CD4-positive, alpha-beta memory T cell (primary cell): ENCODE data around the gene DBNDD2. TPM values are rescaled to one million over a fixed set of nuclear protein-coding genes. Genes with fewer than 3 reads are reported as not detected.

Source experiments
- CTCF ChIA-PET: fragments of 350-600 bp; sonication (Branson Sonifier 250); formaldehyde crosslinking; loops from one replicate; lab custom pipeline; 2021; ENCODE audit warnings: inconsistent platforms; ENCODE audit not compliant: partially characterized antibody; lab: Charles Lee
- POLR2A ChIA-PET: fragments of 350-600 bp; sonication (Branson Sonifier 250); formaldehyde crosslinking; loops from one replicate; lab custom pipeline; 2021; ENCODE audit not compliant: partially characterized antibody; lab: Charles Lee
- DNase-seq, 5 donors: peaks; one replicate each; pipeline versions ENCODE4 v3.0.0 to v3.0.0-alpha.2; 2020 to 2022; ENCODE audit warnings: mixed read lengths in 1 of 5
- H3K27ac ChIP-seq: one replicate; pipeline ENCODE4 v1.7.0; 2013; ENCODE audit warnings: low read depth, low read length
- H3K27me3 ChIP-seq: 2 replicates; pipeline ENCODE4 v1.7.0; 2013; ENCODE audit warnings: mild to moderate bottlenecking, low read length, moderate library complexity; ENCODE audit not compliant: insufficient read depth
- H3K36me3 ChIP-seq: 2 replicates; pipeline ENCODE4 v1.7.0; 2013; ENCODE audit warnings: mild to moderate bottlenecking, low read length, moderate library complexity; ENCODE audit not compliant: insufficient read depth
- H3K4me1 ChIP-seq: 2 replicates; pipeline ENCODE4 v1.7.0; 2013; ENCODE audit warnings: mild to moderate bottlenecking, low read length, moderate library complexity; ENCODE audit not compliant: insufficient read depth
- H3K4me3 ChIP-seq, 2 donors: one replicate each; pipeline ENCODE4 v1.7.0; 2013; ENCODE audit warnings: low read length in 2 of 2, mild to moderate bottlenecking in 1 of 2
- H3K9me3 ChIP-seq, 2 donors: one replicate each; pipeline ENCODE4 v1.7.0; 2013; ENCODE audit warnings: low read length in 2 of 2, control low read depth in 1 of 2; ENCODE audit not compliant: control insufficient read depth in 1 of 2
- H3K27ac Mint-ChIP-seq, 7 donors: one replicate each; pipeline ENCODE4 v1.8.0; 2020 to 2021; ENCODE audit warnings: mixed read lengths in 7 of 7, mild to moderate bottlenecking in 6 of 7, inconsistent platforms in 3 of 7, moderate library complexity in 3 of 7
- H3K27me3 Mint-ChIP-seq, 2 donors: one replicate each; pipeline ENCODE4 v1.8.0; 2020 to 2021; ENCODE audit warnings: mixed read lengths in 2 of 2
- H3K36me3 Mint-ChIP-seq, 2 donors: one replicate each; pipeline ENCODE4 v1.8.0; 2020 to 2021; ENCODE audit warnings: mixed read lengths in 2 of 2, inconsistent platforms in 1 of 2, mild to moderate bottlenecking in 1 of 2
- H3K4me1 Mint-ChIP-seq, 4 donors: one replicate each; pipeline ENCODE4 v1.8.0; 2020 to 2021; ENCODE audit warnings: mixed read lengths in 4 of 4, mild to moderate bottlenecking in 1 of 4
- H3K4me3 Mint-ChIP-seq, 8 donors: one replicate each; pipeline ENCODE4 v1.8.0; 2020 to 2021; ENCODE audit warnings: mixed read lengths in 8 of 8, mild to moderate bottlenecking in 7 of 8, moderate library complexity in 6 of 8, inconsistent platforms in 3 of 8
- H3K9me3 Mint-ChIP-seq, 8 donors: one replicate each; pipeline ENCODE4 v1.8.0; 2020 to 2021; ENCODE audit warnings: mixed read lengths in 8 of 8, mild to moderate bottlenecking in 5 of 8, inconsistent platforms in 3 of 8, moderate library complexity in 1 of 8
- intact Hi-C: fragments of 100-400 bp; cut with micrococcal nuclease; formaldehyde crosslinking; loops from one replicate; pipeline ENCODE4 v1.15.1; 2023
- polyA plus RNA-seq, 2 donors: library from polyadenylated mRNA; unstranded; fragments of 300-500 nt; fragmentation: Illumina TruSeq; gene quantifications; one replicate each; pipeline ENCODE4 v1.2.3, GENCODE V29; 2021
- total RNA-seq, 2 experiments: library from RNA; stranded (reverse); gene quantifications; one replicate each; pipeline ENCODE4 v1.2.3, GENCODE V29; 2021

The DBNDD2 gene
- total and polyA plus RNA-seq, 4 experiments from 2014 or later: 12.9 to 18.4 (median 16.6) TPM

DNA sequence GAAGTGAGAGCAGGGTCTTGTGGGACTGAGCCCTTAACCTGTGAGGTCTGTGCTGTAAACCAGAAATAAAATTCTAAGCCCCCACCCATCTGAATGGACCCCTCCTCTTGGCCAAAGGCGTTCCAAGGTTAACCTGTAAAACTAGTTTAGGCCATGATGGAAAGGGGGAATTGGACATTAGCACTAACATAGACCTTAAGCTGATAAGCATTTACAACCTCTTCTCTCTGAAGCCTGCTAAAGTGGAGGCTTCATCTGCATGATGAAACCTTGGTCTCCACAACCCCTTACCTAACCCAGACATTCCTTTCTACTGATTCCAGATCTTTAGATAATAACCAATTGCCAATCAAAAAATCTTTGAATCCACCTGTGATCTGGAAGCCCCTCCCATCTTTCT is 33.7 kb downstream of the DBNDD2 start:
- Histone ChIP-seq H3K4me3 (no peak overlapping the region), H3K36me3 (no peaks in the 10 kb centered on the region), H3K27me3 (no peaks in the 10 kb centered on the region), H3K27ac (no peak overlapping the region), H3K4me1 (peaks cover 20% of the 10 kb centered on the region), H3K9me3 (no peaks in the 10 kb centered on the region)
- ChIA-PET CTCF (no interaction called here), POLR2A (no interaction called here)
- peak overlapping the region in 1 of 7 donors; percentile 85 for H3K27ac Mint-ChIP-seq
- H3K9me3 Mint-ChIP-seq: no peaks in the 10 kb centered on the region
- H3K36me3 Mint-ChIP-seq: no peaks in the 10 kb centered on the region
- peaks cover 4 to 6% of the 10 kb centered on the region in 2 donors for H3K27me3 Mint-ChIP-seq
- intact Hi-C loops: no loop called here
- H3K4me1 Mint-ChIP-seq: peaks cover 21 to 34% (median 29%) of the 10 kb centered on the region in 4 donors
- no peak for DNase-seq
- no peak overlapping the region for H3K4me3 Mint-ChIP-seq

DNA sequence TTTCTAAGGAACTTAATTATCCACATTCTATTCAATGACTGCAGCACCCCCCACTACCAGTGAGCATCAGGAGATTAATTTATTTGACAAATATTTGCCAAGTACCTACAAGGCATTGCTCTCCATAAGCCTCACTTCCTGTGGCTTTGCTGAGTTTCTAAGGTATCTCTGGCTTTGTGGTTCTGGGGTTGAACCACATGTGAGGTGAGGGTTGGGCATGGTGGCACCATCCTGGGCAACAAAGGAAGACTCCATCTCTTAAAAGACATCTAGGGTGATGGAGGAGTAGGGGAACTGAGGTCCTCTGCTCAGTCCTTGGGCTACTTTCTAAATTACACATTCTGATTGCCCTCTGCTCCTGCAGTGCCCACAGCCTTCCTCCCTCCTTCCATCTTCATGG is 36.0 kb downstream of the DBNDD2 start:
- Histone ChIP-seq H3K36me3 (no peaks in the 10 kb centered on the region), H3K4me3 (peak overlapping the region in 1 of 2 donors; percentile 2), H3K4me1 (peaks cover 15% of the 10 kb centered on the region), H3K27me3 (no peaks in the 10 kb centered on the region), H3K27ac (no peak overlapping the region), H3K9me3 (no peaks in the 10 kb centered on the region)
- Mint-ChIP-seq H3K4me1 (peaks cover 21 to 29% (median 26%) of the 10 kb centered on the region in 4 donors), H3K9me3 (no peaks in the 10 kb centered on the region), H3K4me3 (peak overlapping the region in 6 of 8 donors; percentile 22 to 66 (median 48)), H3K36me3 (peaks cover 2 to 5% of the 10 kb centered on the region in 2 donors), H3K27me3 (peaks cover 6 to 8% of the 10 kb centered on the region in 2 donors), H3K27ac (no peak overlapping the region)
- intact Hi-C loops: no loop called here
- DNase-seq: peak; percentile 54 to 70 (median 69)
- CTCF ChIA-PET: interaction anchor here (1.2 to 3.1 kb wide), 5 partner anchors 7 to 124 kb away, joined by 3 to 19 read pairs (median 9); partner anchors contain the start of gene SYS1
- POLR2A ChIA-PET: interaction anchor here (1.2 to 3.1 kb wide), 2 partner anchors 75 to 81 kb away, joined by 3 to 14 read pairs; partner anchors contain the start of gene SYS1

- no peaks in the 10 kb centered on the region for H3K36me3 ChIP-seq
- Mint-ChIP-seq H3K27ac (peak overlapping the region in 1 of 7 donors; percentile 11), H3K36me3 (peaks cover 2 to 5% of the 10 kb centered on the region in 2 donors), H3K4me3 (no peak overlapping the region), H3K4me1 (peaks cover 22 to 29% (median 26%) of the 10 kb centered on the region in 4 donors), H3K9me3 (no peaks in the 10 kb centered on the region), H3K27me3 (peaks cover 6 to 9% of the 10 kb centered on the region in 2 donors)
- intact Hi-C loops: no loop called here
- no peak overlapping the region for H3K4me3 ChIP-seq
- POLR2A ChIA-PET: no interaction called here
- no peak overlapping the region for H3K27ac ChIP-seq
- CTCF ChIA-PET: interaction anchor here (1.3 to 10.0 kb wide), 6 partner anchors 9 to 126 kb away, joined by 3 to 83 read pairs (median 14); partner anchors contain the start of gene SYS1
- H3K9me3 ChIP-seq: no peaks in the 10 kb centered on the region
- peak in 1 of 5 donors; percentile 12 for DNase-seq
- peaks cover 15% of the 10 kb centered on the region for H3K4me1 ChIP-seq
- H3K27me3 ChIP-seq: no peaks in the 10 kb centered on the region
These were observed 37.9 kb downstream of the DBNDD2 start for GRCh38 chr20:45445805-45446562.

DNA sequence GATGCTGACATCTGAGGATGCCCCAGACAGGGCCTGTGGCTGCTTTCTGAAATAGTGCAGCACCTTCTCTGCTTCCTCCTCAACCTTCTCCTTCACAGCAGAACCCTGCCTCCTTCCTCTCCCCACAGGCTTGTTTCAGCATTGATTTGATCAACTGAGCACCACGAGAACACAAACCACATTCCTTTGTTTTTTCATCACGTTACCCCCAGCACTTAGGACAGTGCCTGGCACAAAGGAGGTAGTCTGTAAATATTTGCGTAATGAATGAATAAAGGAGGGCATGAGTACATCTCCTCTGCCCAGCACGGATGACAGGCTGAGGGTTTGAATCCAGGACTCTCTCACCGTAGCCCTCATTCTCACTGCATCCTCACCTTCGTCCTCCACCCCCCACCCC is 40.2 kb downstream of the DBNDD2 start:
- intact Hi-C loops: no loop called here
- ChIA-PET CTCF (interaction anchor here (2.0 to 10.0 kb wide), 6 partner anchors 12 to 322 kb away, joined by 6 to 89 read pairs (median 16); partner anchors contain the start of gene SYS1), POLR2A (no interaction called here)
- Mint-ChIP-seq H3K27ac (no peak overlapping the region), H3K9me3 (no peaks in the 10 kb centered on the region), H3K4me3 (no peak overlapping the region), H3K36me3 (peaks cover 2 to 5% of the 10 kb centered on the region in 2 donors), H3K27me3 (peaks cover 6 to 9% of the 10 kb centered on the region in 2 donors), H3K4me1 (peaks cover 22 to 29% (median 26%) of the 10 kb centered on the region in 4 donors)
- H3K27me3 ChIP-seq: no peaks in the 10 kb centered on the region
- no peaks in the 10 kb centered on the region for H3K36me3 ChIP-seq
- H3K4me3 ChIP-seq: no peak overlapping the region
- no peaks in the 10 kb centered on the region for H3K9me3 ChIP-seq
- DNase-seq: no peak
- peaks cover 15% of the 10 kb centered on the region for H3K4me1 ChIP-seq
- no peak overlapping the region for H3K27ac ChIP-seq

DNA sequence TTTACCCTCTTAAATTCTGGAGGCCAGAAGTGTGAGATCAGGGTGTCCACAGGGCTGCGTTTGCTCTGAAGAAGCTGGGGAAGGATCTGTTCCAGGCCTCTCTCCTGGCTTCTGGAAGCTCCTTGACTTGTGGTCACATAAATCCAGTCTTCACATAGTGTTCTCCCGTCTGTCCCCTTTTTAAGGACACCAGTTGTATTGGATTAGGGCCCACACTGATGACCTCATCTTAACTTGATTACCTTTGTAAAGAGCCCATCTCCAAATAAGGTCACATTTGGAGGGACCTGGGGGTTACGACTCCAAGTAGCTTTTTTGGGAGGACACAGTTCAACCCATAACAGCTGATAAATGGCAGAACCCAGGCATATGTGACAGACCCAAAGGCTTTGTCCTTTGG is 41.4 kb downstream of the DBNDD2 start:
- no peaks in the 10 kb centered on the region for H3K36me3 ChIP-seq
- ChIA-PET CTCF (interaction anchor here (0.6 to 10.0 kb wide), 24 partner anchors 9 to 766 kb away, joined by 3 to 89 read pairs (median 4); partner anchors contain the start of gene SYS1), POLR2A (interaction anchor here (1.3 to 2.1 kb wide), 2 partner anchors 85 to 87 kb away, joined by 4 to 6 read pairs; partner anchors contain the start of gene SYS1)
- Mint-ChIP-seq H3K9me3 (no peaks in the 10 kb centered on the region), H3K4me3 (no peak overlapping the region), H3K27ac (no peak overlapping the region), H3K36me3 (peaks cover 2 to 5% of the 10 kb centered on the region in 2 donors), H3K27me3 (peaks cover 6 to 9% of the 10 kb centered on the region in 2 donors), H3K4me1 (peaks cover 12 to 18% (median 14%) of the 10 kb centered on the region in 4 donors)
- intact Hi-C loops: no loop called here
- DNase-seq: no peak
- peaks cover 3% of the 10 kb centered on the region for H3K4me1 ChIP-seq
- no peak overlapping the region for H3K4me3 ChIP-seq
- H3K27me3 ChIP-seq: no peaks in the 10 kb centered on the region
- H3K9me3 ChIP-seq: no peaks in the 10 kb centered on the region
- H3K27ac ChIP-seq: no peak overlapping the region

DNA sequence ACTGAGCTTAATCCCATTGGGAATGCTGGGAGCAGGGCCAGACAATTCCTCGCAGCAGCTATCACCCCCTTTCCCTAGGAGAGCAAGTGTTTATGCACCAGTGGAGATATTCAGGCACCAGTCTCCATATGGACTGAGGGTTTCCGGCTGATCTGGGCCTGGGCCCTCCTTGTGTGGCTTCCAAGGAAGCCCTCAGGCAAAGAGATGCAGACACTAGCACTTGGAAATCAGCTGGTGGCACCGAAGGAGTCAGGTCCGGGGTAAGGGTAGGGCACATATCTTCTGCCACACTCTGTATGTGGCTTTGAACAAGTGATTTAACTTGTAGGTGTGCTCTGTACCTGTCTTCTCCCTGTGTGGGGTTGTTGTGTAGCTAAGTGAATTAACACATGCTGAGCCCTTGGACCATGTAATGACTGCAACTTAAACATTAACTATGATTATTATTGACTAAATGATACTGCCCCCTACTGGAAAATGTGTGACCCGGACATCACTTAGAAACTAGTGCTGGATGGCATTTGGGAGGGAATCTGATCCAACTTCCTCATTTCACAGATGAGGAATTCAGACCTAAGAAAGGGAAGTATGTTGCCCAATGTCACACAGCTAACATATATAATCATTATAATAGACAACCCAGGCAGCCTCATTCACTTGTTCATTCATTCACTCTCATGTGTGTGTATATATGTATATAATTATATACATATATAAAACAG is 42.2 kb downstream of the DBNDD2 start:
- H3K4me3 Mint-ChIP-seq: no peak overlapping the region
- intact Hi-C loops: loop anchor here (1.0 kb wide), 3 partner anchors 13 to 131 kb away; partner anchors contain the start of gene SYS1
- H3K36me3 Mint-ChIP-seq: peaks cover 2 to 5% of the 10 kb centered on the region in 2 donors
- H3K36me3 ChIP-seq: no peaks in the 10 kb centered on the region
- DNase-seq: peak in 4 of 5 donors; percentile 36 to 47 (median 46)
- H3K27me3 Mint-ChIP-seq: peaks cover 4 to 8% of the 10 kb centered on the region in 2 donors
- peaks cover 6 to 11% (median 8%) of the 10 kb centered on the region in 4 donors for H3K4me1 Mint-ChIP-seq
- H3K4me1 ChIP-seq: no peaks in the 10 kb centered on the region
- no peaks in the 10 kb centered on the region for H3K27me3 ChIP-seq
- no peaks in the 10 kb centered on the region for H3K9me3 ChIP-seq
- ChIA-PET CTCF (interaction anchor here (0.8 to 10.0 kb wide), 24 partner anchors 8 to 767 kb away, joined by 3 to 89 read pairs (median 4); partner anchors contain the start of gene SYS1), POLR2A (interaction anchor here (1.0 to 2.1 kb wide), 4 partner anchors 14 to 87 kb away, joined by 3 to 6 read pairs (median 4); partner anchors contain the start of gene SYS1)
- H3K9me3 Mint-ChIP-seq: no peaks in the 10 kb centered on the region
- H3K27ac ChIP-seq: no peak overlapping the region
- H3K4me3 ChIP-seq: no peak overlapping the region
- no peak overlapping the region for H3K27ac Mint-ChIP-seq
